CD8-positive, alpha-beta memory T cell (primary cell): ENCODE results near the gene LRSAM1. TPM values are rescaled to one million over a fixed set of nuclear protein-coding genes. Genes with fewer than 3 reads are reported as not detected.

Experiments used
- CTCF ChIA-PET: fragments of 350-600 bp; sonication (Branson Sonifier 250); formaldehyde crosslinking; loops from one replicate; lab custom pipeline; 2021; ENCODE audit warnings: antibody characterized with exemption; lab: Charles Lee
- POLR2A ChIA-PET: fragments of 350-600 bp; sonication (Branson Sonifier 250); formaldehyde crosslinking; loops from one replicate; lab custom pipeline; 2021; ENCODE audit warnings: antibody characterized with exemption; lab: Charles Lee
- DNase-seq, 5 donors: peaks; one replicate each; pipeline versions ENCODE4 v3.0.0 to v3.0.0-alpha.2; 2020 to 2022; ENCODE audit warnings: mixed read lengths in 1 of 5
- H3K27ac ChIP-seq: one replicate; pipeline ENCODE4 v1.7.0; 2013; ENCODE audit warnings: low read depth, mild to moderate bottlenecking, low read length, moderate library complexity
- H3K27me3 ChIP-seq: 2 replicates; pipeline ENCODE4 v1.7.0; 2013; ENCODE audit warnings: low read length, mild to moderate bottlenecking; ENCODE audit not compliant: insufficient read depth, poor library complexity, severe bottlenecking
- H3K36me3 ChIP-seq: 2 replicates; pipeline ENCODE4 v1.7.0; 2013; ENCODE audit warnings: mild to moderate bottlenecking, low read length, moderate library complexity; ENCODE audit not compliant: insufficient read depth
- H3K4me1 ChIP-seq: 2 replicates; pipeline ENCODE4 v1.7.0; 2013; ENCODE audit warnings: mild to moderate bottlenecking, low read length, moderate library complexity; ENCODE audit not compliant: insufficient read depth
- H3K4me3 ChIP-seq: 2 replicates; pipeline ENCODE4 v1.7.0; 2013; ENCODE audit warnings: mild to moderate bottlenecking, low read length
- H3K9me3 ChIP-seq: 2 replicates; pipeline ENCODE4 v1.7.0; 2013; ENCODE audit warnings: mild to moderate bottlenecking, low read length
- H3K27ac Mint-ChIP-seq, 8 donors: one replicate each; pipeline ENCODE4 v1.8.0; 2020 to 2021; ENCODE audit warnings: mixed read lengths in 8 of 8, mild to moderate bottlenecking in 6 of 8, inconsistent platforms in 3 of 8, moderate library complexity in 3 of 8
- H3K27me3 Mint-ChIP-seq, 2 donors: one replicate each; pipeline ENCODE4 v1.8.0; 2020 to 2021; ENCODE audit warnings: mixed read lengths in 2 of 2, mild to moderate bottlenecking in 1 of 2, moderate library complexity in 1 of 2
- H3K36me3 Mint-ChIP-seq, 3 donors: one replicate each; pipeline ENCODE4 v1.8.0; 2020 to 2021; ENCODE audit warnings: mixed read lengths in 3 of 3, inconsistent platforms in 1 of 3, mild to moderate bottlenecking in 1 of 3
- H3K4me1 Mint-ChIP-seq, 3 donors: one replicate each; pipeline ENCODE4 v1.8.0; 2020 to 2021; ENCODE audit warnings: mixed read lengths in 3 of 3, inconsistent platforms in 1 of 3, mild to moderate bottlenecking in 1 of 3
- H3K4me3 Mint-ChIP-seq, 7 donors: one replicate each; pipeline ENCODE4 v1.8.0; 2020 to 2021; ENCODE audit warnings: mixed read lengths in 7 of 7, mild to moderate bottlenecking in 6 of 7, moderate library complexity in 4 of 7, inconsistent platforms in 2 of 7
- H3K9me3 Mint-ChIP-seq, 5 donors: one replicate each; pipeline ENCODE4 v1.8.0; 2020 to 2022; ENCODE audit warnings: mixed read lengths in 5 of 5, mild to moderate bottlenecking in 3 of 5, moderate library complexity in 2 of 5, inconsistent platforms in 1 of 5
- polyA plus RNA-seq: library from polyadenylated mRNA; unstranded; fragments of 300-500 nt; fragmentation: Illumina TruSeq; gene quantifications from one replicate; pipeline ENCODE4 v1.2.3, GENCODE V29; 2021
- total RNA-seq, 2 experiments: library from RNA; stranded (reverse); gene quantifications; one replicate each; pipeline ENCODE4 v1.2.3, GENCODE V29; 2021

Gene LRSAM1
- total and polyA plus RNA-seq, 3 experiments from 2014 or later = 9.5 to 23.0 (median 22.6) TPM

- no peaks in the 10 kb centered on the region for H3K27me3 ChIP-seq
- ChIA-PET CTCF (interaction anchor here (0.8 to 3.2 kb wide), 7 partner anchors 9 to 232 kb away, joined by 3 to 23 read pairs (median 5); partner anchors contain the start of genes PTRH1, TOR2A and TTC16), POLR2A (interaction anchor here (0.6 to 0.7 kb wide), 2 partner anchors 99 to 562 kb away, joined by 3 to 6 read pairs; no protein-coding TSS in a partner anchor)
- H3K27ac ChIP-seq = no peak overlapping the region
- no peaks in the 10 kb centered on the region for H3K9me3 ChIP-seq
- H3K27ac Mint-ChIP-seq = no peak overlapping the region
- H3K36me3 ChIP-seq = no peaks in the 10 kb centered on the region
- H3K36me3 Mint-ChIP-seq = peaks cover 0 to 14% (median 0%) of the 10 kb centered on the region in 3 donors
- DNase-seq = no peak
- no peaks in the 10 kb centered on the region for H3K4me1 ChIP-seq
- H3K27me3 Mint-ChIP-seq = no peaks in the 10 kb centered on the region
- H3K4me1 Mint-ChIP-seq = no peaks in the 10 kb centered on the region
- H3K4me3 ChIP-seq = no peak overlapping the region
- no peaks in the 10 kb centered on the region for H3K9me3 Mint-ChIP-seq
- no peak overlapping the region for H3K4me3 Mint-ChIP-seq
These were observed 51.5 kb downstream of the LRSAM1 start for GRCh38 chr9:127502706-127503378.

GRCh38 chr9:127503379-127503921 lies 52.1 kb downstream of the LRSAM1 start:
- DNase-seq = no peak
- Mint-ChIP-seq H3K9me3 (no peaks in the 10 kb centered on the region), H3K4me1 (no peaks in the 10 kb centered on the region), H3K36me3 (peaks cover 0 to 12% (median 0%) of the 10 kb centered on the region in 3 donors), H3K27me3 (no peaks in the 10 kb centered on the region), H3K4me3 (no peak overlapping the region), H3K27ac (no peak overlapping the region)
- POLR2A ChIA-PET = interaction anchor here (0.6 kb wide), 1 partner anchor 563 kb away, joined by 3 read pairs; no protein-coding TSS in a partner anchor
- no peaks in the 10 kb centered on the region for H3K4me1 ChIP-seq
- no peaks in the 10 kb centered on the region for H3K27me3 ChIP-seq
- H3K36me3 ChIP-seq = no peaks in the 10 kb centered on the region
- H3K27ac ChIP-seq = no peak overlapping the region
- CTCF ChIA-PET = interaction anchor here (0.7 to 3.2 kb wide), 11 partner anchors 10 to 418 kb away, joined by 3 to 23 read pairs (median 4); partner anchors contain the start of genes PTRH1, TOR2A and TTC16
- no peak overlapping the region for H3K4me3 ChIP-seq
- H3K9me3 ChIP-seq = no peaks in the 10 kb centered on the region

- Histone ChIP-seq H3K4me1 (no peaks in the 10 kb centered on the region), H3K36me3 (no peaks in the 10 kb centered on the region), H3K9me3 (no peaks in the 10 kb centered on the region), H3K27ac (no peak overlapping the region), H3K4me3 (no peak overlapping the region), H3K27me3 (no peaks in the 10 kb centered on the region)
- Mint-ChIP-seq H3K36me3 (peaks cover 0 to 15% (median 1%) of the 10 kb centered on the region in 3 donors), H3K4me3 (no peak overlapping the region), H3K9me3 (no peaks in the 10 kb centered on the region), H3K27me3 (no peaks in the 10 kb centered on the region), H3K4me1 (no peaks in the 10 kb centered on the region), H3K27ac (peak overlapping the region in 2 of 8 donors; percentile 23 to 61)
- POLR2A ChIA-PET = no interaction called here
- CTCF ChIA-PET = interaction anchor here (0.7 to 3.2 kb wide), 14 partner anchors 11 to 417 kb away, joined by 3 to 23 read pairs (median 4); partner anchors contain the start of genes PTRH1, TOR2A and TTC16
- DNase-seq = peak; percentile 63 to 84 (median 69)
These were observed 52.9 kb downstream of the LRSAM1 start for GRCh38 chr9:127503947-127504886.

DNA sequence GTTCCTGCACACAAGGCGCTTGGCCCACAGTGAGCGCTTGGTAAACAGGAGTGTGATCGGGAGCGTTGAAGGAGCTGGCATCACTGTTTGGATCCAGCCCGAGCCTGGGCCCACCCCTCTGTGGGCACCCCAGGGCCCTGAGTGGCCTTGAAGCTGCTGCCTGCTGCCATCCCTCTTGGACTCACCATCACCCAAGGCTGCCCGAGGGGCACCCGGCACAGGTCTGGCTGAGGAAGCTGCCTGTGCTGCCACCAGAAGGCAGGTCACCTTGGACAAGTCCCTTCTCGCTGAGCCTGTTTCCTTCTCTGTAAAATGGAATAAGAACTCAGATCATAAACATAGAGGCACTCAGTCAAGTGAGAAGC lies 53.6 kb downstream of the LRSAM1 start:
- no peak for DNase-seq
- Mint-ChIP-seq H3K36me3 (peaks cover 0 to 15% (median 1%) of the 10 kb centered on the region in 3 donors), H3K4me3 (no peak overlapping the region), H3K27me3 (no peaks in the 10 kb centered on the region), H3K9me3 (no peaks in the 10 kb centered on the region), H3K4me1 (no peaks in the 10 kb centered on the region), H3K27ac (no peak overlapping the region)
- Histone ChIP-seq H3K27ac (no peak overlapping the region), H3K4me1 (no peaks in the 10 kb centered on the region), H3K36me3 (no peaks in the 10 kb centered on the region), H3K27me3 (no peaks in the 10 kb centered on the region), H3K9me3 (no peaks in the 10 kb centered on the region), H3K4me3 (no peak overlapping the region)
- POLR2A ChIA-PET = no interaction called here
- CTCF ChIA-PET = interaction anchor here (1.0 to 3.2 kb wide), 6 partner anchors 32 to 230 kb away, joined by 3 to 19 read pairs (median 4); partner anchors contain the start of gene TOR2A

DNA sequence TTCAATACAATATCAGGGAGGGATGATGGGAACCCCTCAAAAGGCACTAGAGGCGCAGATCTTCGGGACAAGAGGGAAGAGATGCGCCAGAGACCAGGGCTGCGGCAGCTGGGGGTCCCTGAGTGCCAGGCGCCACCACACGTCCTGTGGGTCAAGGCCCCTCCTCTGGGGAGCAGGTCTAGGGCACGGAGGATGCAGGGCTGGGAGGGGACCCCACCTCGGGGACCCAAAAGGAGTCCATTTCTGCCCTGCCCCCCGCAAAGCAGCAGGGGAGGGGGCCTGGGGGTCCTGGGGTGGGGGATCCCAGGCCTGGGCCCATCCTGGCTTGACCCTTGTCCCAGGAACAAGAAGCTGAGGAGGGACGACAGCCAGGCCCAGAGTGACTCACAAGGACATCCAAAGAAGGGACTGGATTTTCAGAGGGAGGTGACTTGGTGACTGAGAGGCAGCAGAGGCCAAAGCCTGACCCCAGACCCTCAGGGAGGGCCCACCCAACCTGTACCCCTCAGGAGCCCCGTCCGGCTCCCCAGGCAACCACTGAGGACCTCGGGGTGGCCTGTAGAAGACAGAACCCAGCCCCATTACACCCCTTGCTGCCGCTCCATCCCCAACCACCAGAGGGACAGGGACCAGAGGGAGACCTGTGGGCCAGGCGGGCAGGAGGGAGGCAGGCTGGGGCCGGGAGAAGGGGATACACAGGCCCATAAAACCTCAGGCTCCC lies 54.2 kb downstream of the LRSAM1 start:
- no peaks in the 10 kb centered on the region for H3K4me1 ChIP-seq
- H3K27me3 Mint-ChIP-seq = no peaks in the 10 kb centered on the region
- POLR2A ChIA-PET = no interaction called here

DNA sequence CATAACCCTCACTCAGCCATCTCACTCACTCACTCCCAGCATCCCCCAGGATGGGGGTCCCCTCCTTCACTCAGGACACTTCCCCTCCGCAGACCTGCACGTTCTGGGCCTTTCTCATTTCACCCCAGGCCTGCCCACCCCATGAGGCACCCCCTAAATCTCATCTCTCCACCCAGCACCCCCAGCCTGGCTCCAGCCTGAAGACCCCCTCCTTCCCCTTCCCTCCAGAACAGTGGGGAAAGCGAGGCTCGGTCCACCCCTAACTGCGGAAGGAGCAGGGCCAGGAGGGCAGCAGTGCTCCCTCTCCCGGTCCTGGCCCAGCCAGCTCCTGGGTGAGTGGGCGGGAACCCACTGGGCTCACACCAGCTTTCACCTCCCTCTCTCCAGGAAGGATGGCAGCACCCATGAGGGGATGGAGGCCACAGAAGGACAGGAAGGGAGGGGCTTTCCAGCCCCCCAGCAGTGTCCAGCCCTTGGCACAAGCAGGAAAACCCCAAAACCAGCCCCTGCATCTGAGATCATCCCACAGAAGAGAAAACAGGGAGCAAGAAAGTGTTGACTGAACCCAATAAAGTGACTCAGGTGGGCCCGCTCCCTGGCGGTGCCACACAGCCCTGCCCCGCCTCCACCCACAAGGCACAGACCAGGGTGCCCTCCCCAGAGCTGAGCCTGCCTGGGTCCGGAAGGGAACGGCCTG lies 55.0 kb downstream of the LRSAM1 start:
- Mint-ChIP-seq H3K27me3 (no peaks in the 10 kb centered on the region), H3K9me3 (no peaks in the 10 kb centered on the region), H3K4me1 (no peaks in the 10 kb centered on the region), H3K36me3 (peaks cover 0 to 15% (median 1%) of the 10 kb centered on the region in 3 donors), H3K4me3 (no peak overlapping the region), H3K27ac (no peak overlapping the region)
- no peaks in the 10 kb centered on the region for H3K4me1 ChIP-seq
- H3K36me3 ChIP-seq = no peaks in the 10 kb centered on the region
- H3K9me3 ChIP-seq = no peaks in the 10 kb centered on the region
- no peak overlapping the region for H3K27ac ChIP-seq
- no peaks in the 10 kb centered on the region for H3K27me3 ChIP-seq
- CTCF ChIA-PET = interaction anchor here (1.2 kb wide), 1 partner anchor 83 kb away, joined by 3 read pairs; no protein-coding TSS in a partner anchor
- no peak for DNase-seq
- H3K4me3 ChIP-seq = no peak overlapping the region
- POLR2A ChIA-PET = no interaction called here

More for the DNA sequence above, 54.2 kb downstream of the LRSAM1 start:
- no peaks in the 10 kb centered on the region for H3K4me1 Mint-ChIP-seq
- Histone ChIP-seq H3K4me3 (no peak overlapping the region), H3K27me3 (no peaks in the 10 kb centered on the region), H3K9me3 (no peaks in the 10 kb centered on the region), H3K36me3 (no peaks in the 10 kb centered on the region), H3K27ac (no peak overlapping the region)
- H3K4me3 Mint-ChIP-seq = no peak overlapping the region
- CTCF ChIA-PET = interaction anchor here (1.0 to 3.2 kb wide), 5 partner anchors 32 to 229 kb away, joined by 3 to 19 read pairs (median 3); partner anchors contain the start of gene TOR2A
- peak overlapping the region in 1 of 8 donors; percentile 26 for H3K27ac Mint-ChIP-seq
- peak in 1 of 5 donors; percentile 8 for DNase-seq
- peaks cover 0 to 15% (median 1%) of the 10 kb centered on the region in 3 donors for H3K36me3 Mint-ChIP-seq
- no peaks in the 10 kb centered on the region for H3K9me3 Mint-ChIP-seq
